Measurements from ENCODE around the gene HAP1.

The HAP1 gene

DNA sequence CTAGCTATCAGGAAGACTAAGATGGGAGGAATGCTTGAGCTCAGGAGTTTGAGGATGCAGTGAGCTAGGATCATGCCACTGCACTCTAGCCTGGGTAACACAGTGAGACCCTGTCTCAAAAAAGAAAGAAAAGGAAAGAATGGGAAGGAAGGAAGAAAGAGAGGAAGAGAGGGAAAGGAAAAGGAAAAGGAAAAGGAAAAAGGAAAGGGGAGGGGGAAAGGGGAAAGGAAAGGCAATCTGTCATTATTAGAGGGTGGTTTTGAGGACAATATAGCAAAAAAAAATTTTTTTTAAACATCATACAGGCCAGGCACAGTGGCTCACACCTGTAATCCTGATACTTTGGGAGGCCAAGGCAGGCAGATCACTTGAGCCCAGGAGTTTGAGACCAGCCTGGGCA lies 31.7 kb upstream of the HAP1 start:
- DNase-seq (ENCODE audit: extremely low spot score, insufficient read length, low read depth) (no peak), FAIRE-seq (no peak)

DNA sequence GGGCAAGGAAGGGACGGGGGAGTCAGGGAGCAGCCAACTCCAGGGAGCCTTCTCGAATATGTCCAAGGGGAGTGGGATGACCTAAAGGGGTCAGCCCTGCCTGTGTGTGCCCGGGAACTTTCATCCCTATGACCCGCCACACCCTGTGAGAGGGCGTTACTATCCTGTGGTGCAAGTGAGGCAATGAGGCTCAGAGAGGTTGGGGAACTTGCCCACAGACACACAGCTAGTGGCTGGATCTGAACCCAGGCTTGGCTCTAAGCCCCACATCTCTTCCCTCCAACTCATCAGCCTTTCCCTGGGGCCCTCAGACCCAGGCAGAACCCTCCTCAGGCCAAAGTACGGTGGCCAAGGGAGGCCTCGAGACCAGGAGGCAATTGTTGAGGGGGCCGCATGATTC lies 28.9 kb upstream of the HAP1 start:
- DNase-seq (ENCODE audit: extremely low spot score, insufficient read length, low read depth): no peak
- FAIRE-seq: no peak

DNA sequence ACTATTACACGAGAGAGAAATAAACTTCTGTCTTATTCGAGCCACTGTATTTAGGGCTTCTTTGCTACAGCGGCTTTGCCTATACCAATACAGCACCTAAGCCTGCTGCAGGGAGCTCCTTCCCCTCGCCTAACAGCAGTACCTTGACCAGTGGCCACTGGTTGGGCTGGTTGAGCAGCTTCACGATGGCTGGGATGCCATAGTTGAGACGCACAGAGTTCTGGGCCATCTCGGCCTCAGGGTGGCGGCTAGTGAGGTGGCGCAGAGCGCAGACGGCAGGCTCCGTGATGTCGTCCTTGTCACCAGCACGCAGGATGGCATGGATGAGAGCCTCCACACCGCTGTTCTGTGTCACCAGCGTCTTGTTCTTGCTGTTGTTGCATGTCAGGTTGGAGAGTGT lies 28.4 kb upstream of the HAP1 start:
- FAIRE-seq (no peak), DNase-seq (ENCODE audit: extremely low spot score, insufficient read length, low read depth) (no peak)

DNA sequence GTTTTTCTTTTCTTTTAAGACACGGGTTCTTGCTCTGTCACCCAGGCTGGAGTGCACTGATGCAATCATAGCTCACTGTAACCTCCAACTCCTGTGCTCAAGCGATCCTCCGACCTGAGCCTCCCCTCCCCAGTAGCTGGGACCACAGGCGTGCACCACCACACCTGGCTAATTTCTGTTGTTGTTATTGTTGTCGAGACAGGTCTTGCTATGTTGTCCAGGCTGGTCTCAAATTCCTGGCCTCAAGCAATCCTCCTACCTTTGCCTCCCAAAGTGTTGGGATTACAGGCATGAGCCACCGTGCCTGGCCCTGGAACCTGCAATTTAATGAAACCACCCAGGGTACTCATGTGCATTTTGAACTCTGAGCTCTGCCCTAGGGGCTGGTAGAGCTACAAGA lies 27.9 kb upstream of the HAP1 start:
- no peak for DNase-seq (ENCODE audit: extremely low spot score, insufficient read length, low read depth)
- no peak for FAIRE-seq

DNA sequence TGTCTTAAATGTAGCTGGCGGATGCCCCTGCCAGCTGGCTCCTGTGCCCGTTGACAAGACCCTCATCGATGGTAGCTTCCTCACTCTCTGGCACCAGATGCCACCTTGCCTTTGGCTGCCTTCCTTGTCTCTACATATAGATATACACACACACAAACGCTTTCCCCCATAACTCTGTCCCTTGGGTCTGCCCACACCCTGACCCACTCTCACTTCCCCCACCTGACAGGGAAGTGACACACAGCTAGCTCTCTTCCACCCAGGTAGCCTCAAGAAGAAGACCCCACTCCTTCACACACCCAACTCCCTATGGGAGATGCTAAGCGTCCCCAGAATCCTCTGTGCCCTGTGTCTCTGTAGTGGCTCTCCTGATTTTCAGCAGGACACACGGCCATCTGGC lies 26.4 kb upstream of the HAP1 start:
- FAIRE-seq: no peak

DNA sequence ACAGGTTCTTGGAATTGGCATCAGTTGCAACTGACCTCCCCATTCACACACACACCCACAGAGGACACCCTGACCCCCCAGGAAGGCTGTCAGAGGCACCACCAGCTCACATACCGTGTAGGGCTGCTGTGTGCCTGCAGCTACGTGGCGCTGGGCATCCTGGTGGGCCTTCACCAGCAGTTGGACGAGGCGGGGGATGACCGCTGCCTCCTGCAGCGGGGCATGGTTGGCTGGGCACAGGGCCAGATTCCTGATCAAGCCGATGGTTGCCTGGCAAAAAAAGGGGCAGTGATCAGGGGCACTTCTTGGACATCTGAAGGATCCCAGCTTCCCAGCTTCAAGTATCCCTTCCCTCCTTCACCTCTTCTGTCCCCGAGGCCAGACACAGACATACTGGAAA lies 24.2 kb upstream of the HAP1 start:
- DNase-seq (ENCODE audit: extremely low spot score, insufficient read length, low read depth) (no peak), FAIRE-seq (no peak)

More for the DNA sequence above, 26.4 kb upstream of the HAP1 start:
- DNase-seq (ENCODE audit: extremely low spot score, insufficient read length, low read depth): no peak

DNA sequence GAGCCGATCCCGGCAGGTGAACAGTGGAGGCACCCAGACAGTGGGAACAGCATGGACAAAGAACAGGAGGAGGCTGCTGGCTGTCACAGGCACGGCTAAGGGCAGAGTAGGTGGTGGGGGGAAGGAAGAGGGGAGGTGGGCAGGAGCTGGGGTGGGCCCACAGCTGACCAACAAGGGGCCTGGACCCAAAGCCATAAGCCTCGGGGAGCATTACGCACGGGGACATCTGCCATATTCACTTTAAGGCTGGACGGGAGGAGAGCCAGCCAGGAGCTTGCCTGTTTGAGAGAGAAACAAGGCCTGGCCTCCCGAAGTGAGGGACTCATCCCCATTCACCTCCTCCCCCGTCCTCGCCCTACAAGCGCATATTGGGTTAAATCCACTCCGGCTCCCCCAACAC lies 19.6 kb upstream of the HAP1 start:
- DNase-seq (ENCODE audit: extremely low spot score, insufficient read length, low read depth) (no peak), FAIRE-seq (no peak)

DNA sequence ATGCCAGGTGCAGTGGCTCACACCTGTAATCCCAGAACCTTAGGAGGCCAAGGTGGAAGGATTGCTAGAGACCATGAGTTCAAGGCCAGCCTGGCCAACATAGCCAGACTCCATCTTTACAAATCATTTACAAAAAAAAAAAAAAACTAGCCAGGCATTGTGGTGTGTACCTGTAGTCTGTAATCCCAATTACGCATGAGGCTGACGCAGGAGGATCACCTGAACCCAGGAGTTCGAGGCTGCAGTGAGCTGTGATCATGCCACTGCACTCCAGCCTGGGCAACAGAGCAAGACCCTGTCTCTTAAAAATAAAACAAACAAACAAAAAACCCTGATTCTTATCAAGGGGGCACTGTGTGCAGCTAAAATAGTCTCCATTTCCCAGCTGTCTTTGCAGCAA lies 16.8 kb upstream of the HAP1 start:
- no peak for DNase-seq (ENCODE audit: extremely low spot score, insufficient read length, low read depth)
- FAIRE-seq: no peak

DNA sequence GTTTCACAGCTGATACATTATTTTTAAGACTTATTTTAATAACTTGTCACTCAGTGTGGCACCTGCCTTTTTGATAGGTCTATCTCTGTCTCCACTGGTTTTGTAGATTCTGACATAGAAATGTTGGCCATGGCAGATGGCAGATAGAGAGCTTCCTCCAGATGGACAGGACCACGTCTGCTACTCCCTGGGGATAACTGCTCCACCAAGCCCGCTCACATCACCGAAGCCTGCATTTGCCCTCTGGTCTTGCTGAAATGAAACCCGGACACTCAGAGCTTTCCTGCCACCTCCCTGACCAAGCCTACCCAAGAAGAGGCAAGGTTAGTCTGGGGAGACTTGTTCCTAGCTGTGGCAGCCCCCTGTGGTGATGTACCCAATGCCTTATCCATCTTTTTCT lies 16.4 kb upstream of the HAP1 start:
- no peak for FAIRE-seq
- DNase-seq (ENCODE audit: extremely low spot score, insufficient read length, low read depth): no peak

DNA sequence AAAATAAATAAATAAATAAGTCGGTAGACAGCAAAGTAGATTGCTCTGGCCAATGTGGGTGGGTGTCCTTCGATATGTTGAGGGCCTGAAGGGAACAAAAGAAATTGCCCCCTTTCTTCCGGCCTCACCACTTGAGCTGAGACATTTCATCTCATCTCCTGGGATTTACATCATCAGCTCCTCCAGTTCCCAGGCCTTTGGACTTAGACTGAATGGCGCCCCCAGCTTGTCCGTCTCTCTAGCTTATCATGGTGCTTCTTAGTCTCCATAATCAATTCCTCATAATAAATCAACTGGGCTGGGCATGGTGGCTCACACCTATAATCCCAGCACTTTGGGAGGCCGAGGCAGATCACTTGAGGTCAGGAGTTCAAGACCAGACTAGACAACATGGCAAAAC lies 13.8 kb upstream of the HAP1 start:
- DNase-seq (ENCODE audit: extremely low spot score, insufficient read length, low read depth) (no peak), FAIRE-seq (no peak)

DNA sequence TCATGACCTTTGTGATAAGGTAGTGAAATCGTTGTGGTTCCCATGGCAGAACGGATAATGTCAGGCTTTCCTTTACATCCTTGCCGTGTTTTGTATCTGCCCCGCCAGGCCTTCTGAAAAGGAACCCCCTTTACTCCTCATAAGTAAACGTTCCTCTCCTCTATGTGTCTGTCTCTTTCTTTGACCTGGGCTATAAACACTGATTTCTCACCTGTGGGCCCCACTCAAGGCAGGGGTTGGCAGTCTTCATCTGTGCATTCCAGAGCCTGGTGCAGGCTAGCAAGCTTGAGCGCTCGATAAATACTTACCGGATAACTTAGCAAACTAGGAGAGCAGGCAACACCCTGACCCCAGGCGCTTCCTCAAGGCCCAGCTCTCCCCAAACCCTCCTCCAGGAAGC lies 7.3 kb upstream of the HAP1 start:
- DNase-seq (ENCODE audit: extremely low spot score, insufficient read length, low read depth) (no peak), FAIRE-seq (no peak)

DNA sequence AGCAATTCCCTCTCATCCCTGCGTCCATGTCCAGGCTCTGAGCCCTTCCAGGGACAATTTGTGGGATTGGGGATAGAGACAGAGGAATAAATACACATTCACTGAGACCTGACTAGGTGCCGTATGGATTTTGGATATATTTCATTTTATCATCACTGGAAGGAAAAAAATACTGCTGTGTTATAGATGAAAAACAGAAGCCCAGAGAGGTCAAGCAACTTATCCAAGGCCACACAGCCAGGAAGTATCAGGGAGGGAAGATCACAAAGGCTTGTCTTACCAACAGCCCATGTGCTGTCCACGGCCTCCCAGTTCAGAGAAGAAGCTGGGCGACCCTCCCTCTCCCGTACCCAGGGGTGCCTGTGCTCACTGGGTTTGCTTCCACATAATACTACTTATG lies 6.1 kb upstream of the HAP1 start:
- FAIRE-seq (no peak), DNase-seq (ENCODE audit: extremely low spot score, insufficient read length, low read depth) (no peak)

DNA sequence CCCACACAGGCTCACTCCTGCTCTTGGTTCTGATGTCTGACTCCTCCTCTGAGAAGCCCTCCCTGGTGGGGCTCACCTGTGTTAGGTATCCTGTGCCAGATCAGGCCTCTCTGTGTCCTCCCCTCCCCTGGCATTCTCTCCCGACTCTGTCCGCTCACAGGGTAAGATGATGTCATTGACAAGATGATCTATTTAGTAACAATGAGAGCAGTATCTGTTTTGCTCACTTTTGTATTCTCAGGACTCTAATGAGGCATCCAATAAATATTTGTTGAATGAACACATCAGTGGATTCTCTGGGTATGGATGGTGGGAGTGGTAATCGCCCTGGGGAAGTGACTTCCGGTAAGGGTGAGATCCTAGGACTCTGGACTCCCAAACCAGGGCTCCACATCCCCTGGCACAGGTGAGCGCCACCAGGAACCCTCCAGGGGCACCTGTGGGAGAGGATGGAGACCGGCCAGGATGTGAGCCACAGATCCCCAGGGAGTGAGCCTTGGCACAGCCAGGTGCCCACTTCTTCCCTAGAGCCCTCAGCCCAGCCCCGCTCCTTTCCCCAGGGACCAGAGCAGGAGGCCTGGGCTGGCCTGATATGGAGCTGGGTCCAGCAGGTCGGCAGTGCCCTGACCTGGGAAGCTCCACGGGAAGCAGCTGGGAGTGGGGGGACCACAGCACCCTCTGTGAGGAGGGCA lies 5.4 kb upstream of the HAP1 start:
- no peak for DNase-seq (ENCODE audit: extremely low spot score, insufficient read length, low read depth)
- FAIRE-seq: no peak

DNA sequence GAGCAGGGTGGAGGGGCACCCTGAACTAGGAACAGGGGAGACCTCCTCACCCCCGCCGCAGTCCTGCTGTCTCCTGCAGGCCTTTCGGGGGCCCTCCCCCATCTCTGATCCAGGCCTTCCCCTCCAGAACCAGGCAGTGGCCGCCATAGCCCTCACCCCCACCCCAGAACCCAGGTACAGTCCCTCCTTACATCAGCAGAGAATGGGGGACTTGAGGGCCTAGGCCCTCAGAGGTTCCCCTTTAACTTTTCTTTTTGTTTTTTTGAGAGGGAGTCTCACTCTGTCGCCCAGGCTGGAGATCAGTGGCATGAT lies 4.3 kb upstream of the HAP1 start:
- DNase-seq (ENCODE audit: extremely low spot score, insufficient read length, low read depth) (no peak), FAIRE-seq (no peak)

DNA sequence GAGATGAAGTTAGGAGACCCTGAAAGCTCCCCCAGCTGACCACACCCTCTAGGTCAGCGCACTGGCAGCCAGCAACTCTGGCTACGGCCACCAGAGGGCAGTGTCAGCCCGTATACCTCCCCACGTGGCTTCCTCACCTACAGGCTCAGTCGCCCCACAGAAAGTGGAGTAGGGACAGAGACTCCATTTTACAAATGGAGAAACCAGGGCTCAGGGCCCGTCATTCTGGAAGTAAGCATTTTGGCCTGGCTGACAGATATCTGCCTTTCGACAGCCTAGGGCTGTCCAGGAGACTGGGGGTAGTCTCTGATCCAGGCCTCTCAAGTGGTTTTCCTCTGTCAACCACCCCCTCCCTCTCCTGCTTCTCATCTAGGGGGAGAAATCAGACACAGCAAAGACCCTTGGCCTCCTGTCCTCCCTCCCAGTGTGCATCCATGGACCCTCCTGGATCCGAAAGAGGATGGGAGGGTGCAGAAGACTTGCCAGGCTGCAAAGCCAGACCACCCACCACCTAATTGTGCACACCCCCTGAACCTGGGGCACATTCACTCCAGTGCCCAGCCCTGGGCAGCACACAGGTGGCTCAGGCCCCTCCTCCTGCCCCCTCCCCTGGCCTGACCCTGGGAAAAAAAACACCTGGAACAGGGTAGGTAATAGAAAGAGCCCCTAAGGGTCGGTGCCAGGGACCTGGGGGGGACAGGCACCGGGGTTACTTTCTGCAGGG lies 3.8 kb upstream of the HAP1 start:
- DNase-seq (ENCODE audit: extremely low spot score, insufficient read length, low read depth) (peak; percentile 92), FAIRE-seq (peak; percentile 84)

DNA sequence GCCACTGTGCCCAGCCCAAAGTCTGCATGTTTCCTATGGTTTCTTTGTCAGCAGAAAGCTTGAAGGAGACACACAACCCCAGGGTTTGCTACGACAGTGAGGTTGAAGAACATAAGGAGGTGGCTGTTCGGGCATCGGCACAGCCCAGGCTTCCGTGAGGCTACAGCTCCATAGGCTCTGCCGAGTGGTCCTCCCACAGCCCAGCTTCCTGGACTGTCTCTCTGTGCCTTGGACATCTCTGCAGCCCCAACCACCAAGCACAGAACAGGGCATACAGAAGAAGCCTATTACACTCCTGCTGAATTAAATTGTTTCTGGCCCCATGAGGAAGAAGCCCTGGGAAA lies 3.2 kb upstream of the HAP1 start:
- FAIRE-seq (no peak), DNase-seq (ENCODE audit: extremely low spot score, insufficient read length, low read depth) (no peak)

DNA sequence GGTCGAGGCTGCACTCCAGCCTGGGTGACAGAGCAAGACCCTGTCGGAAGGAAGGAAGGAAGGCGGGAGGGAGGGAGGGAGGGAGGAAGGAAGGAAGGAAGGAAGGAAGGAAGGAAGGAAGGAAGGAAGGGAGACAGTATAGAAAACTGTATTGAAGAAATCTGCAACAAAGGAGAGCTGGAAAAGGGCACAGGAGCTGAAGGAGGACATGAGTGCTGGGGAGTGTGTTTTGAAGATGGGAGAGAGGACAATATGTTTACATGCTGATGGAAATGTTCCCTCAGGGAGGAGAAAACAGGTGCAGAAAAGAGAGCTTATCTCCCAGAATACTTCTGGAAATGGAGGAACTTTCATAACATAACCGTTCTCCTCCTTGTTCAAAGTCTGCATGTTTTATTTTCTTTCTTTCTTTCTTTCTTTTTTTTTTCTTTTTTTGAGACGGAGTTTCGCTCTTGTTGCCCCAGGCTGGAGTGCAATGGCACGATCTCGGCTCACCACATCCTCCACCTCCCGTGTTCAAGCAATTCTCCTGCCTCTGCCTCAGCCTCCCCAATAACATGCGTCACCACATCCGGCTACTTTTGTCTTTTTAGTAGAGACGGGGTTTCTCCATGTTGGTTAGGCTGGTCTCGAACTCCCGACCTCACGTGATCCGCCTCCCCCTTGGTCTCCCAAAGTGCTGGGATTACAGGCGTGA lies 2.7 kb upstream of the HAP1 start:
- DNase-seq (ENCODE audit: extremely low spot score, insufficient read length, low read depth) (no peak), FAIRE-seq (no peak)

DNA sequence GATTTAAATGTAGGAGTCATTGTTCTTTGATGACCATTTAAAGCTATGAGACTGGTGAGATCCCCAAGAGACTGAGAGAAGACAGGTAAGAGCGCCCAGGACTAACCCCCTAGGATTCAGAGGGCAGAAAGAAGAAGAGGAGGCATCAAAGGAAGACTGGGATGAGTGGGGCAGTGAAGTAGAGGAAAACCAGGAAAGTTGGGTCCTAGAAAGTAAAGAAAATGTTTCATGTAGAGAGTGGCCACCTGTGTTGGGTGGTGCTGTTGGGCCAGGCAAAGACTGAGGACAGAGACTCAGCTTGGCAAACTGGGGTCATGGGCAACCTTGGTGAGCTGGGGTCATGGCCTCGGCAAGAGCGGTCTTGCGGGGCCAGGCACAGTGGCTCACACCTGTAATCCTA lies 1.3 kb upstream of the HAP1 start:
- FAIRE-seq (no peak), DNase-seq (ENCODE audit: extremely low spot score, insufficient read length, low read depth) (no peak)

DNA sequence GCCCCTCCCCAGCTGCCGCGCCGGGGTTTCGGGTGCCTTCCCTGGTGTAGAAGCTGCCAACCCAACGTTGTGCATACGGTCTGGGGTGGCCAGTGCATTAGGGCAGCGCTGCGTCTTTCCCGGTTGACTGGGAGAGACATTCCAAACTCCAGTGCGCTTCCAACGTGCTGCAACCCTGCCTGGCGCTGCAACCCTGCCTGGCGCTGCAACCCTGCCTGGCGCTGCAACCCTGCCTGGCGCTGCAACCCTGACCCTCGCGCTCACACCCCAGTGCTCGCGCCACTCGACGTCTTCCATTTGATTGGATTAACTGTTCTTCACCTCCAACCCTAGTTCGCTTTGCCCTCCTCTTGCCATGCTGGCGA lies 488 bp upstream of the HAP1 start:
- DNase-seq (ENCODE audit: extremely low spot score, insufficient read length, low read depth) (no peak), FAIRE-seq (no peak)

DNA sequence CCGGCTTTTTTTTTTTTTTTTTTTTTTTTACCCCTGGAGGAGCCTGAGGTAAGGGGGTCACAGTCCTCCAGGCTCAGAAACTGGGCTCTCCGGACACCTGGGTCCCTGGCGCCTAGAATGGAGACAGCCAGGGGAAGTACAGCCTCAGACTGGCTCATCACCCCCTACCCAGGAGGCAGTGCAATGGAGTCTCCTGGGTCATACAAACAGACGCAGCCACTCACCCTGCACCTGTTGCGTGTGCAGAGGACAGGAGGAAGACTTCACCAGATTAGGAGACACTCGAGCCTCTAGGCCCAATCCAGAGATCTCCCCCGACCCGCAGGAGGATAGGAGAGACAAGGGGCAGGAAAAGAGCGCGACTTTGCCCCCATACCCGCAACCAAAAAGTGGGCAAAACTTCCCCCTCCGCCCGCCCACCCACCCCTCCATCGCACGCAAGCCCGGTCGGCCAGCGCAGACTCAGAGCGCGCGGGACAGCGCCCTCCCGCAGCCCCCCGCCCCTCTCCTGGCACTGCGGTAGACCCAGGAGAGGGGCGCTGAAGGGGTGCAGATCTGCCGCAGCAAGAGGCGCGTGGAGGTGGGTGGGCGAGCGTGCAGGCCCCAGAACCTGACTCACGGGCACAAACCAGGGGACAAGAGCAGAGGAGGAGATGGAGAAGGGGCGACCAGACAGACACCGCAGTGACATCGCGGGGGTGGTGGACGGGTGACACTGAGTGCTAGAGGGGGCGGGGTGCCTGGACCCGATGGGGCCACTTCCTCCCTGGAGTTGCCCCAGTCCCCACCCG lies 900 bp downstream of the HAP1 start:
- FAIRE-seq (no peak), DNase-seq (ENCODE audit: extremely low spot score, insufficient read length, low read depth) (no peak)

DNA sequence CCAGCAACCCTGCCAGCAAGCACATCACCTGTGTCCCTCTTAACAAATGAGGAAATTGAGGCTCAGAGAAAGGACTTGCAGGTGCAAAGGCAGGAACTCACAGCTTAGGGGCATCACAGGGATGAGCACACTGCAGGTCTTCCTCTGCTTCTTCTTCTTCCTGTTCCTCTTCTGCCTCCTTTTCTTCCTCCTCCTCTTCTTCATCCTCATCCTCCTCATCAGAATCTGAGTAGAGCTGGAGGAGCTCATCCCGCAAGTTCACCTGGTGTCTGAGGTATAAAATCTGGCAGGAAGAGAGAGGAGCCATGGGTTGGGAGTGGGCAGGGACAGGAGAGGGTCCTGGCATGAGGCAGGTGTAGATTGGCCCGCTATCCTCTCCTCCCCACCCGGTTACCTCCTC lies 2.6 kb downstream of the HAP1 start:
- DNase-seq (ENCODE audit: extremely low spot score, insufficient read length, low read depth) (no peak), FAIRE-seq (no peak)

Data from GM18507 (cell line).